Activated T-helper 1 cell treated with anti-CD3 and anti-CD28 coated beads, Interleukin-2, amount 50 U/mL, for 16 hours (primary cell): Measurements from ENCODE around the gene ROPN1.
A peak's percentile ranks its signal among the peaks of the same experiment; 100 is the strongest.
"Not testable (repeated sequence)": the region's sequence is repeated elsewhere in the genome, so short reads cannot be mapped to it uniquely, and the experiment has no call there.

Experiments used
- DNase-seq, 2 donors: peaks; one replicate each; pipeline ENCODE4 v3.0.0-alpha.2; 2020; ENCODE audit warnings: low read depth in 1 of 2, low spot score in 1 of 2

ROPN1 gene

DNA sequence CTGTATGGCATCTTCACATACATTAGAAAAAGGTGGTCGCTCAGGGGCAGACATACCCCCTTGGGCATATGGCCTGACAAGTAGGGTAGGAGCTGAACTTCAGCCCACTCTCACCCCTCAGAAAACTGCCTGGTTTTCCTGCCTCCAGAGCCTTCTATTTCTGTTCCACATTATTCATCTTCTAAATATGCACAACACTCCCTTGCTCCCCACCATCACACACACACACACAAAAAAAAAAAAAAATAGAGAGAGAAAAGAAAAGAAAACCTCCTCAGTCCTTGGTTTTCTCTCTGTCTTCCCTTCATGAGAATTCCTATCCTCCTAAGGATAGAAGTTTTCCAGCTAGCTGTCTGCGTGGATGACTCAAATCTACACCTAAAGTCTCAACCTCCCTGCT is 5.6 kb upstream of the ROPN1 start:
- DNase-seq, result no peak

DNA sequence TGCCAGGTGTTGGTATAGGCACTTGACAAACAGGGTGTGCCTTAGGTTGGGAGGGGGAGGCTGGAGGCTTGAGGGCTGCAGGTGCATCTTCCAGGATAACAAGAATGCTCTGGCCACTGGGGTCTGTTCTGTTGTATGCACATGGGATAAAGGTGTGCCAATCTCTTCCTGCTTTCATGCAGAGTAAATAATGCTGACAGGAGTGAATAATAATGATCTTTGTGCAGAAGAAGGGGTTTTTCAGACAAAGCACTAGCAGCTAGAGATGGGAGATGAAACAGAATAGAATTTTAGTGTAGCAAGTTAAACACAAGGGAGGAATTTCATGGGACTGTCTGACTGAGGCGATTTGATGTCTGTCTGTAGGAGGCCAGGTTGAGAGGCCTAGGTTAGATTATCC is 1.9 kb upstream of the ROPN1 start:
- no peak for DNase-seq

DNA sequence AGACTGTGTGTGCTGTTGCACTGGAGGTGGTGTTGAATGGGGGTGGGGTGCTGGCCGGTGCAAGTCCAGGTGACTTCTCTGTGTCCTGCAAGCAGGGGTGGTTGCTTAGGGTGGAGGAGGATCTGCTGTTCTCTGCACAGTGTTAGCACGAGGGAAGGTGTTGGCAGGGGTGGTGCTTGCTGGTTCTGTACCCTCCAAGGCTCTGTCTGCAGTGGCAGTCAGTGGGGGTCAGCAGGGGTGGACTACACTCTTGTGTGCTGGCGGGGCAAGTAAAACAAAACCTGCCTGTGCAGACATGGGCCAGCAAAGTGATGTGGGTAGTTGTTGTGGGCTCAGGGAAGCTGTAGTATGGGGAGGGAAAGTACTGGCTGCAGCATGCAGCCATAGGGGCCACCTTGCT is 5.5 kb downstream of the ROPN1 start:
- DNase-seq, result no peak

DNA sequence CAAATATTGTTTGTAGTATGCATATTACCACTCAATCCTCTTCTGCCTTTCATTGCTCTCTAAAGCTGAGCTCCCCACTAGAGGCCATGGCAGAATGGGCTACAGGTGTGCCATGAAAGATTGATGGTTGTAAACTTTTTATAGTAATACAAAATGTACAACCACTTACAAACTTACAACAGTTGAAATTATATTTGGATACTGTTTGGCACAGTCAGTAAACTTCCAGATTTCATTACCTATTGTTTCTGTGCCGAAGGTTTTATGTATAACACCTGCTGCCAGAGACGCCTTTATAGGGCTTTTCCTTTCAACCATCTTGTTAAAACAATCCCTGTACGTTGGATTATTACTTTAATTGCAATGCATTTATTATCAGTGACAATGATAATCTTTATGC is 7.0 kb downstream of the ROPN1 start:
- DNase-seq, result no peak

DNA sequence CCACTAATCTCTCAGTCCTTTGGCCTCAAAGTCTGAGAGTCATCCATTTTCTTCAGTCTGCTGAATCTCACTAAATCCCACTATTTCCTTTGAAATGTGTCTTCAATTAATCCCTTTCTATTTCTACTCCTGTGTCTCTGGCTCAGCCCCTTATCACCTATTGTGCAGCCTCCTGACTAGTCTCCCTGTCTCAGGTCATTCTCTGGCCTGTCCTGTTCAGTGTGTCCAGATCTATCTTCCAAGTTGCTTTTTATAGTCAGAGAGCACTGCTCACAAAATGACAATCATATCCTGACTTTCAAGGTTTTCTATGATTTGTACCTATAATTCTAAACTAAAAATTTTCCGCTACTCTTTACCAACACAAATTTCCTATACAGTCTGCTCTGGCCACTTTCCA is 7.6 kb downstream of the ROPN1 start:
- no peak for DNase-seq

DNA sequence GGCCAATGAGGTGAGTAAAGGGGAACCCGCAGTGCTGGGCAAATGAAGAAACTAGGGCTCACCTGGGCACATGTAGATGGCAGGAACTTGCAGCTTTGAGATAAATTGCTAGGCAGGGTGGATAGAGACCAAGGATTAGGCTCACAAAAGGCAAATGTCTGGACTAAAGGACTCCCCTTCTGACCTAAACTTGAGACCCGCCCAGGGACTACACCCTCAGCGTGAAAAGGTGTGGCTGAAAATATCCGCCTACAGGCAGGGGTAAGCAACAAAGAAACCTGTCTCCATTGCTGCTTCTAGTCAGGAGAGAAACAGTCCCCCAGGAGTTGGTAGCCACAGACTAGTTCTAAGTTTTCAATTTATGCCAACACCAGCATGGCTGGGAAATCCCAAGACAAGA is 10.6 kb downstream of the ROPN1 start:
- DNase-seq, result not testable (repeated sequence)

DNA sequence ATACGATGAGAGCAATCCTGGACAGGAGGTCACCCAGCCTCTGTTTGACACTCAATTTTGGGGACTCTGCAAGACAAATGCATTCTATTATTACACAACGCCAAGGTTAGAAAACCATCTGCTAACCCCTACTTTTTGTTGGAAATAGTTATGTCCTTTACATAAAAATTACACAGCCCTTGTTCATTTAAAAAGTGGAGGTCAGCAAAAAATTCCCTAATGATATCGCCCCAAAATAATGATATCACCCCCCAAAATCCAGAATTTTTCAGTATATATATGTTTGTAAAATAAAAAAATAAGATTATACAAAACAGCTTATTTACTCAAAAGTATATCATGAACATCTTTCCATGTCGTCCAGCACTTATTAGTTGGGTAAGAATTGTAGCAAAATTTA is 11.4 kb downstream of the ROPN1 start:
- no peak for DNase-seq

DNA sequence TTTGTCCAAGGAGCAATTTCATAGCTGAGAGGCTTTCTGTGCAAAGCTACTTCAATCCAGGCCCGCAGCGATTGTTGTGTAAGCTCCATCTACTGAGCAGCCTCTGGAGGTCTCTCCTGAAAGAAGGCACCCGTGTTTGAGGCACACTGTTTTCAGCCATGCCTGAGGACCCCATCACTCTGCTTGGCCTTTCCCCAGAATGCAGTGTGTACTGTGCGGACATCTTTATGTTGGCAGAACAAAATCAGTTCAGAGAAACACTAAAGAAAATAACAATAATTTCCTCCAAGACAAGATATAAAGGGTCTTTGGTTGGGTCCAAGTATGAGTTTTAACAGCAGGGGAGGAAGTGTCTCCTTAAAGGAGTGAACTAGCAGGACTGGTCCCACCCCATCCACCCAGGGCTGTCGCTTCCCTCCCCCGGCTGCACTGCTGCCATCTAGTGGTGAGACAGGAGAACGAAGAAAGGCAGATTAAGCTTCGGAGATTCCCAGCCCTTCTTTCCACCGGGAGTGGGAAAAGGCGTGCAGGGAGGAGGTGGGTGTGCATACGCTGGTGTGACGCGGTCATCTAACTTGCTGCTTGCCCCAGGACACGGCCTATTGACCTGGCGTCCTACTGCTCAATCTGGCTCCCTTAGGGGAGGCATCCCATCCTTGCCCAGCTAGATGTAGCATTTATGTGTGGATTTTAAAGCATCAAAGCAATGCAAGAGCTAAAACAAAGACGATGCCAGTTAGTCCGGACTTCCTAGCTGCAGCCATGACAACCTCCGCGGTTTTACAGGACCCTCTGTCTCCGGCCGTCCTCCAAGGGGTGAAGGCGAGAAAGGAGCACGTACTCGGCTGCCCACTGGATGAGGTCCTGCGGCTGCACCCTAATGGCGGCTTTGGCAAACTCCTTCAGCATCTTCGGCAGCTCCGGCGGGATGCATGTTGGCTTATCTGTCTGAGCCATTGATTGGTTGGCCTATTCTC is 12.1 kb downstream of the ROPN1 start:
- DNase-seq, result not testable (repeated sequence)

DNA sequence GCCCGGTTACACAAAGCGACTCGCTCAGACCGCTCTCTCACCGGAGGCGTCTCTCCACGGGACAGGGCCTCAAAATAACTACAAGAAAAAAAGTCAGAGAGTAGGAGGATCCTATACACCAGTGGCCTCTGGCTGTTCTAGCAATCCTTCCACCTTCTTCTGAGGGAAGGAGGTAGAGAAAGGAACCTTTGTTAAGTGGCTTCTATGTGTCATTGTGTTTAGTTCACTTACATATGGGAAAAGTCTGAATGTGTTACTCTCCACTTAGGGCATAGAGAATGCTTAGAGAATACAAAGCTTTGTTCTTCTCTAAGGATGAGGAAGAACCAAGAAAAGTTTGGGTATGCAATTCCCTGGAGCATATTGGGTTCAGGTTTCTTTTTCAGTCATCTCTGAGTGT is 15.0 kb downstream of the ROPN1 start:
- DNase-seq, result not testable (repeated sequence)

DNA sequence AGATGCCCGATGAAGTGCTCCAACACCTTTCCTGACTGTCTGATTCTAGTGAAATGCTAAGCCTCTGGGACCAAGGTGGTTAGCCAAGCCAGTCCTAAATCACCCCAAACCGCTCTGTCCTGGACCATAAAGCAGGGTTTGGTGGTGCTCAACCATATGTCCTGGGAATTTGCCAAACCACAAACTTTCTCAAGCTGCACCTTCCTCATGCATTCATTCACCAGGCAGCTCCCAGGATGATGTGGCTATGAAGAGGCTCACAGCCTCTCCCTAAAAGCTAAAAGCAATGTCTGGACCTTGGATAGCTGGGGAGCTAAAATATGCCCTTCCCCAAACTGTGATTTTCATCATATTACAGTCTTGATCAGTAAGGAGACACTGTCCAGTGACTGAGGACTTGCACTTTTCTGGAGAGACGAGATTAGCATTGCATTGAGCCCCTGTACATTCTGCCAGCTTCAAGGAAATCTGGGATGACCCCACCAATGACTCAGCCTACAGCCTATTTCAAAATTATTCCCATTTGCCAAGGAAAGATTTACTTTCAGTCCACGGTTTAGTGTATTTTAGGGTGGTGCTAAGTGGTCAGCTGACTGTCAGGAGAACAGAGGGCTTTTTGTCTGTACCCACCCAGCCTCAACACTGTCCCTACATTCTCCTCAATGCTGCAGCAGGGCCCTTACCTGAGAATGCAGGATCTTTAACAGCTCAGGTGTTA is 15.6 kb downstream of the ROPN1 start:
- not testable (repeated sequence) for DNase-seq

DNA sequence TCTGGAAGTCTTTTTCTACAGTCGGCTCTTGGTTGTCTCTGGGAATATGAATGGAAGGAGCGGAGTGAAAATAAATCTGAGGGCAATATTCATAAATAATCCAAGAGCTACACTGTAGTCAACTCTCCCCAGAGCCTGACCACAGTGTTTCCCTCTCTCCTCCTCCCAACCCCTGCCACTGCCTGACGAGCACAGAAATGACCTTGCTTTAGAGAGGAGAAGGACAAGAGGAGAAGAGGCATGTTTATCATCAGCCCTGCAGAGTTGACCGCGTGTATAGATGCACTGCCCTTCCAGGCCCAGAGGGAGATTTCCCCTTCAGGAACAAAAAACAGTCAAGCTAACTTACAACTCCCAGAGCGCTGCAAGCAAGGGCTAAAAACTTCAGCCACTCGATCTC is 16.9 kb downstream of the ROPN1 start:
- not testable (repeated sequence) for DNase-seq

DNA sequence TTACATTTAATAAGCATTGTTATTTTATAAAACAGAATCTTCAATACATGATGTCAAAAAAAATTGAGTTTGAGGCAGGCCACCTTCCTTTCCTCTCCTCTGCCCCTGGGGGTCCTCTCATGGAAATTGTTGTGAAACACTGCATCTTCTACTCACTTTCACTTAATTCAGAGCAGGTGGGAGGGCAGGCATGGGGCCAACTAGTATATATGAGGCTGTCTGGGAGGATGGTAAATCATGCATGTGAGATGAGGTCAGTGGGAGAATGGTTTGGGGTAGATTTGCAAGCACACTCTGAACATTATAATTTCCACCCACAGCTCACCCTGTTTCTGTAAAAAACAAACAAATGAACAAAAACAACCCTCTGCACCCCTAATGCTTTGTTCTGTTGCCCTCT is 20.5 kb downstream of the ROPN1 start:
- no peak for DNase-seq

DNA sequence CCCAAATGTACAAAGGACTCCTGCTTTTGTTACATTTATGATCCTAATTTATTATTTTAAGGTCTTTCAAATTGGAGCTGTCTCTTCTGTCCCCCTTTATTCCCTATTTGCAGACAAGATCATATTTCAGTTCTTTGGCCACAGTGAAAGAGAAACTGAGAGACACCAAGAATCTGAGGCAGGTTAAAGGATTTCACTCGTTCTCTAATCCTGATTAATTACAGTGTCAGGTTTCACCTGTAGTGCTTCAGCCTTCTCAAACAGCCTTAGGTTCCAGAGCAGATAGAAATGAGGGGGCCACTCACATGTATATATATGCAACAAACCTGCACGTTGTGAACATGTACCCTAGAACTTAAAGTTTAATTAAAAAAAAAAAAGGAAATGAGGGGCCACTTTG is 24.7 kb downstream of the ROPN1 start:
- not testable (repeated sequence) for DNase-seq

DNA sequence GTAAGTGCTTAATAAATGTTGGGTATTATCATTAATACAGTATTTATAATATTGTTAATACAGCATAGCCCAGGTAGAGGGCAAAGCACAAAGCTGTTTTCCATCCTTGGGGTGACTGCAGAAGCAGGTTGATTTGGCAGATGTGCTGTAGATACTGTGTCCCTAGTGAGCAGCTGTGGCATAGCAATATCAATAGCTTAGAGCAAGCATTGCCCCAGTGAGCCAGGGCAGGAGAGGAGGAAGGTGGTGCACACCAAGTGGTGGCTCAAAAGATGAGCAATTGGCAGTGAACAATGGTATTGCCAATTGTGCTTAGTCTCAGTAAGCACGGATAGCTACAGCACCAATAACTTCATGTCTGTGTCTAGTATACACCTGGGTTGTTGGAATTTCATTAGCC is 25.1 kb downstream of the ROPN1 start:
- not testable (repeated sequence) for DNase-seq

DNA sequence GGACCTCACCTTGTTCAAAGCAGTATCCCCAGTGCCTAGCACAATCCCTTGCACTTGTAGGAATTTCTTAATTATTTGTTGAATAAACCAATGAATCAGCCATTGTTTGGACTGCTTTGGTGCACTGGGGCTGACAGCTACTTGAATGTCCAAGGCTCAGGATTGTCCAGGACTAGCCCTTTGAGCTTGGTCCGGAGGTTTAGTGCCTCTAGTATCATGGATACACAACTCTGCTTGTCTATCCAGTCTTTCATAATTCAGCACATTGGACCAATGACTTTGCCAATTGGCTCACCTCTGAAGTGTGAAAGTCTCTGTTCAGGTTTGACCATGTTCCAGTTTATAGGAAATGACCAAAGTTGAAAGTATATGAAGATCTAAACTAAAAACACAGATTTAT is 27.1 kb downstream of the ROPN1 start:
- DNase-seq, result not testable (repeated sequence)

DNA sequence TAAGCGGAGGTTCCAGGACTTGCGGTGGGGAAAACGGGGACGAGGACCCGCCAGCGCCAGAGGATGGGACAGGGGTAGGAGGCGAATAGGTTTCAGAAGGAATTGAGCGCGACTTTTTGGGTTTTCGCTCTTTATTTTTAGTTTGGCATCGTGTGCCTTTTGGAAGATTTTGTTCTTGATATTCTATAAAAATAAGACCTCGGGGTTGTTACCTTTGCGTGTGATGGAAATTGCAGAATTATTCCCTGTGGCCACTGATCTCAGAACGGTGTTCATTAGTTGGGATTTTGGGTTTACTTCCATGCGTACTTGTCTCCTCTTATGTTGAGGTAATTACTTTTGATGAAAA is 30.4 kb downstream of the ROPN1 start:
- no peak for DNase-seq

DNA sequence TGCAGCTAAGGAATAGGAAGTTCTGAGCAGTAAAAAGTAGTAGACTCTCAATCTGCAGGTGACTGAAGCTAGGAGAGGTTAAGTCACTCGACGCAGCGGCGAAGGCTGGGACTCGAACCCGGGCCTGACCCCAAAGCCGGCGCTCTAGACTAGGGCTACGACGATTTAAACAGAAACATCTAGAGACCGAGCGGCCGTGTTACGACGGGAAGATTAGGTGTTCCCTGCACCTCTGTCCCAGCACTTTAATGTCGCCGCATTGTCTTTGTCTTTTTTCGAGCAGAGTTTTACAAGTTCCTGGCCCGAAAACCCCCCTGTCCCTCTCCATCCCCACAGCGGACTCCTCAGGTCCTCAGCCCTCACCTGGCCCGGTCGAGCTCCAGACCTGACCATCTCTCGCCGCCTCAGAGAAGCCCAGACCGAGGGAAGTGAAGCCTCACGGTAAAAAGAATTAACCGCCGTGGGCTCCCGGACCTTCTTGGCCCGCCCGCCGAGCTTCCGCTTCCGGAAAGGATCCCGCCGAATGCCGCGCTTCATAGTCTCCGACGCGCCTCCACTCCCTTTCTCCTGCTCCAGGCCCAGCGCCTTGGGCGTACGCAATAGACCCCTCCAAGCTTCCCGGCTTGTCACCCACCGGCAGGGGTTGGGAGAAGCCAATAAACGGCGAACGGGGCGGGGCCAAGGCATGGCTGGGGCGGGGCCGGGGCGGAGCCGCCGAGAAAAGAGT is 31.0 kb downstream of the ROPN1 start, which contains the start of gene CCDC14:
Gene CCDC14 (minus strand): TSS at position 449 of the 727 bp plus-strand sequence. CDS start 56 bp downstream, at position 393.
- DNase-seq, result peak; percentile 43 to 59

DNA sequence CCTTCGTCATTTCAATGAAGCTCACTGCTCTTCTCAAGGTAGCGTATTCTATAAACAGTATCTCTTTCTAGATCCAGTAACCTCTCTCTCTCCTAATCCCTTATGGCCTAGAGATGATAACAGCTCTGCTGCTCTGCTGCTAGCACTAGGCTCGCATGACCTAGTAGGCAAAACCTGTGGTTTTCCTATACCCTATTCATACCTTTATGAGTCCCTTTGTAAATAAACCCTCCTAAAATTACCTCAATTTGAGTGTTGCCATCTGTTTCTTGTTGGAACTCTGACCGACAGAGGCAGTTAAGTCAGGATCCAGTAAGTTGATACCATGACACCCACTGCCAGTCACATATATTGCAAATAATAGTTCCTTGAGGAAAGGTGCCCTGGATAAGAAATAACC is 38.2 kb downstream of the ROPN1 start:
- no peak for DNase-seq

DNA sequence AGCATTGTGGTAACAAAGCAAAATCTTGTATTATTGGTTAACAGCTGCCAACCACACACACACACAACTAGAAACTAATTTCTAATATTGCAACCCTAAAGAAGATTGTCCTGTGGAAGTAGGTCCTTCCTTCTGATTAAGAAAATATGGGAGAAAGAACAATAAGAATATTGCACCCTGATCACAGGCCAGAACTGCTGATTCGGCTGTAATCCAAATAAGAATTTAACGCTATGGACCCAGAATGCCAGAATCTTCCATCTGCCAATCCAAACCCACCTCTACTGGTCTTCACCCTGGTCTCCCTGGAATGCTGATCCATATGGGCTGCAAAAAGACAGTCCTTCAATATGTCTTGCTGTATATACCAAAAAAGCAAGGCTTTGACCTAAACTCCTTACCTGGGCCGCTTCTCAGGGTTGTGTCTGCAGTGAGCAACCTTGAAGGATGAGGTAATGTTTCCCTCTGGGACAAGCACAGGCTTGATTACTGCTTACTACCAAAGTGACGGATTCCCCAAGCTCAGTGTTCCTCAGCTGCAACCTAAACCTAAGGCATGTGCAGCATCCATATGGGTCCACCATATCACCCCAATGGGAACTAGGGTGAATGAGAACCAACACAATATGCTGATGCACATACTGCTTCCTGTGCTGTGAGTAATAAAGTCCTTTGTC is 38.9 kb downstream of the ROPN1 start:
- DNase-seq, result no peak

DNA sequence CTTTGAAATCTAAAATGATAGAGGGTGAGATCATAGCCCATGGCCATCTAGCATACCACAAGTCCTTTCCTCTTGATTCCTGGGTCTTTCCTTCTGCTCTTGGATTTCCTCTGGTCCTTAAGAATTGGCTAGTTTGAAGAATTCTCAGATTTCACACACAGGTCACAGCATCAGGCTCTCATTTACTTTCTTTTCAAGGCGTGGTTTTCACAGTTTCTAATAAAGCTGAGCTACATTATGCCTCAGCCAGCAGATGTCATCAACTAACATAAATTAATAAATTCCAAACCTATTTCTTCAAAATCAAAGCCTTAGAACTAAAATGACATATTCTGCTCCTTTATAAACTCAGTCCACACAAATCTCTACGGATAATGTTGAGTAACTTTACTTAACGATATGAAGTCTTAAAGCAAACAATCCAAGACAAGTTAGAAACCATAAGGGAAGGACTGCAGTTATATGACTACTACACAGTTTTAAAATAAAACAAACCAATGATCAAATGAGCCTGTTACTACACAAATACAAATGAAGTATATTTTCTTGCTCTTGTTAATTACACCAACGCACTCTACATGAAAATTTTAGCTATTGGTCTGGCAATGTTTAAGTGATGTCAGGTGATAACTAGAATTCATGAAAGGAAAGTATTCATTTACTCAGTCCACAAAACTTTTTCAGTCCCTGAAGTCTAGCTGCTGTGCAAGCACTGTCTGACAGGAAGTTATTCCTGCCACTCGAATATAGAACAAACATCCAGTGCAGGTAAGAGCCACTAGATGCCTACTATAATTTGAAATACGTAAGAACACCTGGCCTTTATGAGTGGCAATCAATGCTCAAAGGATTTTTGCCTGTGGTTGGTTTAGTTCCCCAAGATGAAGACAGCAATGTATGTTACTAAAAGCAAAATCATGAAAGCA is 40.1 kb downstream of the ROPN1 start:
- no peak for DNase-seq
